H1 (cell line): ENCODE data around the gene ZC3H6.

Experiments
- HDAC2 ChIP-seq, 2 experiments: fragments of 300-600 bp in 1 of 2; sonication (generic) in 1 of 2; IDR thresholded peaks; 2 replicates each; pipeline ENCODE4 v1.6.1; 2011 to 2012; ENCODE audit warnings: low read depth in 2 of 2, low read length in 2 of 2, mild to moderate bottlenecking in 2 of 2, moderate library complexity in 2 of 2, borderline replicate concordance in 1 of 2, inconsistent platforms in 1 of 2
- POLR2AphosphoS5 ChIP-seq: IDR thresholded peaks from 2 replicates; pipeline ENCODE4 v1.6.1; 2011; ENCODE audit warnings: low read depth, low read length
- RAD21 ChIP-seq, 2 experiments: IDR thresholded peaks in 1 of 2; conservative IDR thresholded peaks in 1 of 2; 2 replicates each; pipeline ENCODE4 v1.6.1; 2011; ENCODE audit warnings: low read depth in 2 of 2, low read length in 2 of 2, improper control_type of control experiment in 1 of 2, inconsistent platforms in 1 of 2, mild to moderate bottlenecking in 1 of 2, moderate library complexity in 1 of 2
- RNF2 ChIP-seq: fragments of 200-900, 300-1000 bp; sonication (generic); IDR thresholded peaks from 2 replicates; pipeline ENCODE4 v1.7.1; 2016; ENCODE audit warnings: borderline replicate concordance, low read depth, mild to moderate bottlenecking, antibody characterized with exemption, low read length; ENCODE audit not compliant: poor library complexity, severe bottlenecking; ENCODE audit errors: missing control alignments
- TF ChIP-seq, protein P1 (sequence below), 3 experiments: IDR thresholded peaks; 1 replicate in 2 of 3; 2 replicates in 1 of 3; pipeline versions ENCODE4 v1.5.1 to v1.6.1; 2011; ENCODE audit warnings: low read length in 3 of 3, mild to moderate bottlenecking in 3 of 3, inconsistent platforms in 2 of 3, low read depth in 1 of 3, moderate library complexity in 1 of 3; ENCODE audit not compliant: insufficient read depth in 1 of 3; ENCODE audit errors: control extremely low read depth in 1 of 3

DNA sequence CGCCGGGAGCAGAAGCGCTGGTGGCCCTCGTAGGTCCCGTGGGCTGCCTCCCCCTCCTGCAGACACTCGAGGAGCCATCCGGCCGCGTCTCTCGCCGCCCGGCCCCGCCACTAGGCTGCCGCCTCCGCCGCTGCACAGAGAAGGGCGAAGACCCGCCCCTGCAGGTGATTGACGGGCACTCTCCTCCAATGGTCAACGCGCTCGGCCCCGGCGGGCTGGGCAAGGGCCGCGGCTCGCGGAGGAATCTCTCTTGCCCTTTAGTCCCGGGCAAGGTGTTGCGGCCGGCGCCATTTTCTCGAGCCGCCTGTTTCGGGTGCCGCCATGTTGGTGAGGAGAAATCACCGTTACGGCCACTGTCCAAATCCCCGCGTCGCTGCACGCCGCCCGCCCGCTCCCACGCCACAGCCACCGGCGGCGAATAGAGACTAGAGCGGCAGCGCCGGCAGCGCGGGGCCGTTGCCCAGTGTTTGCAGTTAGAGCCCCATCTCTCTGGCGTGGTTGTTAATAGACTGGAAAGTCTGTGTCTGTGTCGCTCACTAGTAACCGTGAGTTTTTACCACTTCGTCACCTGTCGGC is at the start of gene ZC3H6:
- TF ChIP-seq HDAC2 (IDR thresholded peaks at IDR 0.05; ENCODE audit: borderline replicate concordance in 1 of 2, low read depth in 2 of 2, low read length in 2 of 2) (peak; percentile 18 to 43; a peak in 1 of 4 replicates), RAD21 (IDR thresholded peaks at IDR 0.05 in 1 of 2, conservative IDR thresholded peaks at IDR 0.05 in 1 of 2; ENCODE audit: low read depth in 2 of 2, low read length in 2 of 2) (no peak), POLR2AphosphoS5 (peak; percentile 97), RNF2 (no peak)
- TF ChIP-seq, protein P1, sequence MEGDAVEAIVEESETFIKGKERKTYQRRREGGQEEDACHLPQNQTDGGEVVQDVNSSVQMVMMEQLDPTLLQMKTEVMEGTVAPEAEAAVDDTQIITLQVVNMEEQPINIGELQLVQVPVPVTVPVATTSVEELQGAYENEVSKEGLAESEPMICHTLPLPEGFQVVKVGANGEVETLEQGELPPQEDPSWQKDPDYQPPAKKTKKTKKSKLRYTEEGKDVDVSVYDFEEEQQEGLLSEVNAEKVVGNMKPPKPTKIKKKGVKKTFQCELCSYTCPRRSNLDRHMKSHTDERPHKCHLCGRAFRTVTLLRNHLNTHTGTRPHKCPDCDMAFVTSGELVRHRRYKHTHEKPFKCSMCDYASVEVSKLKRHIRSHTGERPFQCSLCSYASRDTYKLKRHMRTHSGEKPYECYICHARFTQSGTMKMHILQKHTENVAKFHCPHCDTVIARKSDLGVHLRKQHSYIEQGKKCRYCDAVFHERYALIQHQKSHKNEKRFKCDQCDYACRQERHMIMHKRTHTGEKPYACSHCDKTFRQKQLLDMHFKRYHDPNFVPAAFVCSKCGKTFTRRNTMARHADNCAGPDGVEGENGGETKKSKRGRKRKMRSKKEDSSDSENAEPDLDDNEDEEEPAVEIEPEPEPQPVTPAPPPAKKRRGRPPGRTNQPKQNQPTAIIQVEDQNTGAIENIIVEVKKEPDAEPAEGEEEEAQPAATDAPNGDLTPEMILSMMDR (IDR thresholded peaks at IDR 0.05; ENCODE audit: control extremely low read depth in 1 of 3, insufficient read depth in 1 of 3, low read depth in 1 of 3, low read length in 3 of 3) = no peak
